HG03103 (cell line): Measurements from ENCODE around the gene OTOL1.

Experiments
- ATAC-seq: cut with Tn5 transposase; IDR thresholded peaks from one replicate; pipeline ENCODE4 v1.9.1; 2021; ENCODE audit warnings: low read depth; ENCODE audit not compliant: unreplicated experiment

The OTOL1 gene

DNA sequence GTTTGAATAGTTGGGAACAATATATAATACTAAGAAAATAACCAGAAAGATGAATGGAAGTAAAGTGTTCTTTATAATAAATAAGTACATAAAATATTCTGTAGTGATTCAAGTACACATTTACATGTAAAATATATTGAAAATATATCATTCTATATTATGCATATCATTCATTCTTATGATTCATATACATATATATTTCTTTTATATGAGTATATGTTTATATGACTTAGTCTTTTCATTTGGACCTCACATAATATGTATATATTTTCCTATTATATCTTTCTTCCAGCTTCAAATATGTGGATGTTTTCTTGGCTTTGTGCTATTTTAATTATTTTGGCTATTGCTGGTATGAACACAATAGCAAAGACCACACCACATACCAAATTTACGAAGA, at the start of gene OTOL1:
TSS of gene OTOL1 (plus strand) at position 301 of the 400 bp plus-strand sequence. CDS start at position 301, 0 bp downstream.
- no peak for ATAC-seq

DNA sequence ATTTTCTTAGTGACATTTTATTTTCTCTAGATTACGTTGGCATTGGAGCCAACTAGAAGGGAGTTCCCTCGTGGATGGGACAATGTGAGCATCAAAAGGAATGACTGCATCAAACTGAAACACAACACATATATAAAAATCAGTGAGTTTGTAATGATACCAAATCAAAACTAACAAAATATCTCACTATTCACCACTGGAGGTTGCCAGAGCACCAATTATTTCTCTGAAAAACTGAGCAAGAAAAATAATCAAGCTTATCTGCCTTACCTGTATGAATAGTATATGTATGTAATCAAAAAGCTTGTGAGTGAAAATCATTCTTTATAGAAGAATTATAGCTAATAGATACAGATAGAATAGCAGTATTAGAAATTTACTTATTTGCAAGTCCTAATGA, 46.8 kb upstream of the OTOL1 start:
- no peak for ATAC-seq

DNA sequence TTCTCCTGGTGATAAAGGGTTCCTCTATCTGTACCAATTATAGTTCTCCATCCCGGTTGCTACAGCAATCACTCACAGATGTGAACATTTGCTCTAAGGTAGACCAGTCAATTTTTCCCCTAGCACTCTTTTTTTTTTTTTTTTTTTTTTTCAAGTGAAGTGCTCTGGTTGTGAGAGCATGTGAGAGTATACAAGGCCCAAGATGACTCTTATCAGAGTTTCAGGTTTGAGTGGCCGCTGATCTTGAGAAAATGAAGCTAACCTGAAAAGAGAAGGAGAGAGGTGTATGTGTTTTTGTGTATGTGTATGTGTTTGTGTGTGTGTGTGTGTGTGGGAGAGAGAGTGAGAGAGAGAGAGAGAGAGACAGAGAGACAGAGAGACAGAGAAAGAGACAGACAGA, 44.4 kb upstream of the OTOL1 start:
- ATAC-seq: no peak

DNA sequence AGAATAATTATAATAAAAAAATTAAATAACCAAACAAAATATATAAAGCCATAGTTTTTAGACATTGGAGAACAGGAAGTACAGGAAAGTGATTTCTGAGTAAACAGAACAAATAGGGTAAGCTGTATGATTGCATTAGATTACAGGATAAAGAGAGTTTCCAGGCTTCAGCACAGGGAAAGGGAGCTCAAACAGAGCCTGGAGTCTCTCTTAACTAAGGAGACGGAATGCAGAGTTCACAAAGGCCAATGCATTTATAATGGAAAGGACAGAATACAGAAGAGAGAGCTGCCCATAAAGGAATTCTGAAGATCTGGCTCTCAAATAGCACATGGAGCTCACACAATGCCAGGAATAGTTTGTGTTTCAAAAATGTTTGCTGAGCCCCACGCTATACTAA, 42.0 kb upstream of the OTOL1 start:
- ATAC-seq: no peak

DNA sequence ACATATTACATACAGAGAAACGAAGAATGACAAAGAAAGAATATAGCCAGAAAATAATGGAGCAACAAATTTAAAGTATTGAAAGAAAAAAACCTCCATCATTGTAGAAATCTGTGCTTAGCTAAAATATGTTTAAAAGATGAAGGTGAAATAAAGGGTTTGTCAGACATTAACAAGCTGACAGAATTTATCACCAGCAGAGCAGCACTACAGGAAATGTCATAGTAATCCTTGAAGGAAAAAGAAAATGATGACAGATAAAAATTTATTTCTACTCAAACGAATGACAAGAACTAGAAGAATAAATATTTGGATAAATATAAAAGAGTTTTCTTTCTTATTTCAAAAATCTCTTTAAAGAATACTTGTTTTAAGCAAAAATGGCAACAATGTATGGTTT, 40.6 kb upstream of the OTOL1 start:
- no peak for ATAC-seq

DNA sequence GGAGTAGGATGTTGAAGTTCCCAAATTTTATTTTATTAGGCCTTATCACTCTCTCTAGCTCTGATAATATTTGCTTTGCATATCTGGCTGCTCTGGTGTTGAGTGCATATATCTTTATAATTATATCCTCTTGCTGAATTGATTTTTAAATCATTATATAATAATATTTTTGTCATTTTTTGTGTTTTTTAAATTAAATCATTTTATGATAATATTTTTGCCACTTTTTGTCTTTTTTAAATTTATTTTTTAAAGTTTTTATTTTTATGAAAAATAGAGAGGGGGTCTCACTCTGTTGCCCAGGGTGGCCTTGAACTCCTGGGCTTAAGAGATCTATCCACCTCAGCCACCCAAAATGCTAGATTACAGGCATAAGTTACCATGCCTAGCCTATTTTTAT, 34.5 kb upstream of the OTOL1 start:
- no peak for ATAC-seq

DNA sequence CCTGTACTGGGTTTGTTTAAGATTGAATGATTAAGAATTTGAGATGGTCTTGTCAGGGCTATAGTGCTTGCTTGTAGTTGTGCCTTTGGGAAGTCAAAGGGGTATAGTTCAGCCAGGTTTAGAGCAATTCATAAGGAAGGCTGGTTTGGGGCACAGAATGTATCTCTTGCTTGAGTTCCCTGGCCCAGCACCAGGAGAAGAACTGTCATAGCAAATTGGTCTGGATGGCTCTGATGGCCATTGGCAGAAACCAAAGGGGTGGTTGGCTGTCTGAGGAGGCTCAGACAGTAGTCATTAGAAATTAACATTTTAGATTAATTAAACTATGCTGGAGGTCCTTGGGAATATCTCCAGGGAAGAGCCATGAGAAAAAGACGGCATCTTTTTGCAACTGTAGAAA, 25.4 kb upstream of the OTOL1 start:
- ATAC-seq: no peak

DNA sequence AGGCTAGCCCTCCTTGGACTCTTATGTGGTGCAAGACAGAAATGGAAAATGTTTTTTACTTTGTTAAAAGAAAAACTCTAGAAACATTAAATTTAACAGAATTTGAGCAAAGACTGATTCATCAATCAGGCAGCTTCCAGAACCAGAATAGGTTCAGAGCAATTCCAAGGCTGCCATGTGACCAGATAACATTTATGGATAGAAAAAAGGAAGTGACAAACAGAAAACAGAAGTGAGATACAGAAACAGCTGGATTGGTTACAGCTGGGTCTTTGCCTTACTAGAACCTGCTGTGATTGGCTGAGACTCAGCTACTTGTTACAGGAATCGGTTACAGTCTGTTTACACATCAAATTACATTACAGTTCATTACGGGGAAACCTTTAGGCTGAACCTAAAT, 22.5 kb upstream of the OTOL1 start:
- no peak for ATAC-seq

DNA sequence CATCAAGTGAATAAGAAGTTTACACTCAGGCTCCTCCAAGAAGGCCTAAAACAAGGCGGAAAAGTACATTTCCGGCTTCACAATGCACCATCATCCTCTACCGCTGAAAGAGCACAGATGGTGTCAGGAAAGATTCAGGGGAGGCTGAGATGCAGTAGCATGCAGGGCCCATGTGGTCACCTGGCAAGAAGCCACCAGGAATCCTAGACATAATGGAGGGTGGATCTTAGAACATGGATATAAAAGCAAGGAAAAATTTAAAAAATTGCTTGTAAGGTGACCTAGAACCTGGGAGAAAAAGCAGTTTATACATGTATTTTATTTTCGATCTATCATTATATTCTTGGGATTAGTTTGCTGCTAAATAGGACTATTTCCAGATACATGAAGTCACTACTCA, 21.9 kb upstream of the OTOL1 start:
- no peak for ATAC-seq

DNA sequence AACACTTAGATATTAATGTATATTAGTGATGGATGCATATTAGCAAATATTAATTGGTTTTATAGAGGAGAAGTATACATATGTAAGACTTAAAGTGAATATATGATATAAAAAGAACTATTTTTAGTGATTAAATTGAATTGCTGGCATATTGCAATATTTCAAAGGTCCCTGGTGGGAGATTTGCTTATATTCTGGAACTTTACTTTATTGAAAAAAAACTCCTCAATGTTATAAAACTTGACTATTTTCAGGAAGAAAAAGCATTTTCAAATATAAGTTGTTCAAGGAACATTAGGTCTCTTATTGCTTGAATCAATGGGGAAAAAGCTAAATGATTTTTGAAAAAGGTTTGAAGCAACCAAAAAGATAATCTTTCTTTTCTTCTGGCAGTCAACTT, 21.4 kb upstream of the OTOL1 start:
- ATAC-seq: no peak

DNA sequence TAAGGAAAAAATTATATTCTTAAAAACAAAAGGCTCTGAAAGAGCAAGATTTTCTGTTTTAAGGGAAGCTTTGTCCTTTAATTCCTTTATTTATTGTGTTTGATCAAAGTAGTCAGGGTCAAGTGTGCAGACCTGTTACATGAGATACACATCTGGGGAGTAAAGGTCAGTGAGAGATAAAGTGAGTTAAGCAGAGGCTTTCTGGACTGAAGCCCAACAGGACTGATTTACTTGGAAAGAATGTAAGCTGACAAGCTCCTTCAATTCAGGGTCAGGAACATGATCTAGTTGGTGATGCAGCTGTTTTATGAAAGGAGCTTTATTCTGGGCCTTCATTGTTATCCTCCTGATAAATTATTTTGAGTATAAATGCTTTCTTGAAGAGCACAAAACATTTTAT, 20.7 kb upstream of the OTOL1 start:
- ATAC-seq: no peak

DNA sequence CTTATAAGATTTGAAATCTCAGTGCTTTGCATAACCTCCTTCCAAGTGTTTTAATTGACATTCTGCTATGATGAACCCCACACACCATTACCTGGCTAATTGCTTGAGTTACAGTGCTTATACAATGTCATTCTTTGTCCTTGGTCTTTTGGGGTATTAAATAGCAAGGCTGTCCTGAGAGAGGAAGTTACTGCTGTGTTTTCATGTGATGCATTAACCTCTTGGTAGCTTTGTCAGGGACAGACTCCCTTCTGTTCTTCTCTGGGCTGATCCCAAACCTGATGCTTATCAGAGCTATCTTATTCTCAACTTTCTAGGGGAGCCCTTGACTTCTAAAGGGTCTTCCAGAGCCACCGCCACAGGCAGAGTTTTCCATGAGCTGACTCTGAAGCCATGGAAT, 12.4 kb upstream of the OTOL1 start:
- ATAC-seq: no peak

DNA sequence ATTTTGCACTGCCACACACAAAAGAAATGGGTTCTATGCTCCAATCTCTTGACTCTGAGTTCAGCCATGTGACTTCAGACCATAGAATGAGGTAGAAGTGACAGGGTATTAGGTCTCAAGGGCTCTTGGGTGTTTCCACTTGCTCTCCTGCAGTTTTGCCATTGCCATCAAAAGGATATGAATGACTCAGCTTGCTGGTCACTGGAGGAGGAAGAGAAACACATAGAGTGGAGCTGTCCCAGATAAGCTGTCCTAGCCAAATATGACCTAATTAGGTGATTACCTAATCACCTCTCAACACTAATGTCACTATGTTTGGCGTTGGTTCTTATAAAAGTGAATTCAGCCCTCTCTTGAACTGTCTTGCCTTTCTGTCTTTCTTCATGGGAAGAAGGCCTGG, 8.3 kb upstream of the OTOL1 start:
- ATAC-seq: peak; percentile 45

DNA sequence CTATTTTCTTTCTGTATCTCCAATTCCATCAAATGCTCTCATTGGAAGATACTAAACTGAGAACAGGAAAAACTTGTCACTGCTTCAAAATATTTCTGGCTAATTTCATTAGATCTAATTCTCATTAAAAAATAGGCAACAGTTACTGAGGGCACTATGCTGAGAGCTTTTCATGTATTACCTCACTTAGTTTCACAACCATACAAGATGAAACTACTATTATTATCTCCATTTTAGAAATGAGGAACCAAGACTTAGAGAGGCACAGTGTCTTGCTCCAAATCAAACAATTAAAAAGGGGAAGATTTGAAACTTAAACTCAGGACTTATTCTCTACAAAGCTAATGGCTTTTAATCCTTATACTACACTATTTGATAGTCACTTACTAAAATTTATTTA, 7.2 kb upstream of the OTOL1 start:
- peak; percentile 92 for ATAC-seq

DNA sequence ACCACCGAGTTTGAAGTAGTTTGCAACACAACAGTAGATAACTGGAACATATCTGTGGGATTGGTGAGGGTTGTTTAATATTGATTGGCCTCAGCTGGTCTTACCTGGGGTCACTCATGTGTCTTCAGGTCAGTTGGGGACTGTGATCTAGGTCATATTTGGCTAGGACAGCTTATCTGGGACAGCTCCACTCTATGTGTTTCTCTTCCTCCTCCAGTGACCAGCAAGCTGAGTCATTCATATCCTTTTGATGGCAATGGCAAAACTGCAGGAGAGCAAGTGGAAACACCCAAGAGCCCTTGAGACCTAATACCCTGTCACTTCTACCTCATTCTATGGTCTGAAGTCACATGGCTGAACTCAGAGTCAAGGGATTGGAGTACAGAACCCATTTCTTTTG, 5.8 kb upstream of the OTOL1 start:
- peak; percentile 44 for ATAC-seq

DNA sequence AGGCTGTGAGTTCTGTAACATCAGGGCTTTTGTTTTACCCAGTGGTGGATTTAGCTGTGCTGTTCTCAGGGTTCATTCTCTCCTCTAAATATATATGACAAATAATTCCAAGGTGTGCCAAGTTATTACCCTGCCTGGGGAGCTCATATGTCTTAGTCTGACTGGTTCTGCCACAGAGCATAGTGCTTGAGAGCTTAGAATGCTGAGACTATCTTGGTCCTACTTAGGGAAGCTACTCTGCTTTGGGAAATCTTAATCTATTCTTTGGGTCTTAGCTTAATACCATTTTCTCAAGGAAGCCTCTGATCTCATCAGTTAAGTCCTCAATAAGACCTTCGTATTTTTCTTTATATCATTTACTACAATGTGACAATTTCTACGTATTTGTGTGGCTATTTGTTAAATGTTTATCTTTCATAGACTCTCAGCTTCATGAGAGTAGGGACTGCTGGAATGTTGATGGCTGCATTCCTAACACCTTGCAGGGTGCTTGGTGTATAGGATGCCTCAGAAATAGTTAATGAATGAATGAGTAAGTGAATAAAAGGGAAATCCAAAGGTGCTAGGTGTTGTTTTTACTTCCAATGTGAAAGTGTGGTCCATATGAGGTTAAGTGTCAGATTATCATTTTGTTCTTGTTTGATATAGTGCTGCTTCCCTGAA, 1.8 kb downstream of the OTOL1 start:
- ATAC-seq: no peak

DNA sequence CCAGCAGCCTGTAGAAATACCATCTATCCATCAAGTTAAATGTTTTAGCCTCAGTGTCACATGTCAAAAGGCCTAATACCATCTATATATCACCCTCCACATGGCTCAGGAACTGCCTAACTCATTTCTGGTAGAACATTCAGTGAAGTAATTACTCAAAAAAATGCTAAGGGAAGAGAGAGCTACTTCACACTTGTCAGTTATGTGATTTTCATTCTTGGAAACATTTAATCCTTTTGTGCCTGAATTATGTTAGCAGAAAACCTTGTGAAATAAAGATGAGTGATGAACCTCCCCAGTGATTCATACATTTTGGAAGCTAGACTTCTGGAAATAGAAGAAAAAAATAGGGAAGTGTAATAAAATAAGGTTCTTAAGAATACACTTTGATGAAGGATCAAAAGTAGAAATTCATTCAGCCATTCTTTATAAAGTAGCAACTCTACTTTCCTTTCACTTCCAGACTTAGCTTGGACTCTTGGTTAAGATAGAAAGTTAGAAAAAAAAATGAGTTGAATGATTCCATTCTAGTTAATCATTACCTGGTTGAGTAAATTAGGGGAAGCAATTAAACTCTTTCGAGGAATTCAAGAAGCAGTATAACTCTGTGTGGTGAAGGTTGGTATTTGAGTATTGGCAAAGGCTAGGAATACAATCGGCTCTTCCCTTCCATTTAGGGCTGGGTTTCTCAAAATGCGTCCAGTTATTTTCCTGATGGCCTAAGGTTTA, 3.6 kb downstream of the OTOL1 start:
- no peak for ATAC-seq

DNA sequence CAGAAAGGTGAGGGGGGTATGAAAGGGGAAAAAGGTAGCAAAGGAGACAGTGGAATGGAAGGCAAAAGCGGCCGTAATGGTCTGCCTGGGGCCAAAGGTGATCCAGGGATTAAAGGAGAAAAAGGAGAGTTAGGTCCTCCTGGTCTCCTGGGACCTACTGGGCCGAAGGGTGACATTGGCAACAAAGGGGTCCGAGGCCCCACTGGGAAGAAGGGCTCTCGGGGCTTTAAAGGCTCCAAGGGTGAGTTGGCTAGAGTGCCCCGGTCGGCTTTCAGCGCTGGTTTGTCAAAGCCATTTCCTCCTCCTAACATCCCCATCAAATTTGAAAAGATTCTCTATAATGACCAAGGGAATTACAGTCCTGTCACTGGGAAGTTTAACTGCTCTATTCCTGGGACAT, 6.7 kb downstream of the OTOL1 start:
- no peak for ATAC-seq

DNA sequence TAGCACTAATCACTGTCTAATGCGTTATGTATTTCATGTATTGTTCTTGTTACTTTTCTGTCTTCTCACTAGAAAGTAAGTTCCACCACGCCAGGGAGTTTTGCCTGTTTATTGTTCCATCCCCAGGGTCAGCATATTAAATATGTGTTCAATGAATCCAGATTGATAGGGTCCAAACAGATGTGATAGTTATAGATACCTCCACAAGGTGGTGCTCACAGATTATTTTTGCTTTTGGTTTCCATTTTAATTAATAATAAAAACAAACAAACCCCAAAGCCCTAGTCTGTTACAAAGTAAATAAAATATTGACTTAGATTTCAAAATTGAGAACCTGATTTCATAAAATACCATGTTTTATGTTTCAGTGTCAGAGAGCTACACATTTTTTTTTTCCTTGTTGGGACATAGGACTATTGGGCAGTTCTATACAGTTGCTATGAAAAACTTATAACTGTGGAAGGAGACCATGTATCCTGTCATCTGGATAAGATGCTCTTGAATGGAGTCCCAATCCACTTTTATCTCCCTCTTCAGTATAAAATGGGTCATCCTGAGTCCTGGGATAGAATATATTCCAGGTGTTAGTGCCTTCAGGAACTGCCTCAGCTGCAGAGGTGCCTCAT, 12.4 kb downstream of the OTOL1 start:
- ATAC-seq: peak; percentile 74

DNA sequence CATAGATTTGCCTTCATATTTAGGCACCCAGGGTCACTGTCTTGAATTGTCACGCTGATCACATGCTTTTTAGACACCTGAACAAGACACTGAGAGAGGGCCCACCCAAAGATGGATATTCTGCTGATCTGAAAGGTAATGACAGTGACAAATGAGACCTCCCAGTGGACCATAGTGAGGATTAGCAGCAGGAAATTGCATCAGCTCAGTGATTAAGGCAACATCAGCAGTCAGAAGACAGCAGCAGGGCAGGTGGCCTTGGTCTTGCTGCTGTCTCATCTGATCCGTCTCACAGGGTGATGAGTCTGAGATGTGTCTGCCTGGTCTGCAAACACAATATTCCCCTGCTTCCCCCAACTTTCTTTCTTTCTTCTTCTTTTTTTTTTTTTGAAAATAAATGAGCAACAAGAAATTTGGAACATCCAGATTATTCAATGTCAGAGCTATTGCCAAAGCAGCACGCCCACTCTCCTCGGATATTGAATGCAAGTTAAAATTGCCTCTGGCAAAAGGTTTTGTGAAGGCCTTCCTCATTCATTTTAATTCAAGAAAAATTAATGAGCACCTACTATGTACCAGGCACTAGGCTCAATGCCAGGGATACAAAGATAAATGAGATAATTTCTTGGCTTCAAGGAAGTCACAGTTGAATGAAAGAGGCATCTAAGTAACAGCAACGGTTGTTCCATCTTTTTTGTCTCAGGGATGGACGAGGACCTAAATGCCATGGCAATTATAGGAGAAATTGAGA, 14.1 kb downstream of the OTOL1 start:
- no peak for ATAC-seq

DNA sequence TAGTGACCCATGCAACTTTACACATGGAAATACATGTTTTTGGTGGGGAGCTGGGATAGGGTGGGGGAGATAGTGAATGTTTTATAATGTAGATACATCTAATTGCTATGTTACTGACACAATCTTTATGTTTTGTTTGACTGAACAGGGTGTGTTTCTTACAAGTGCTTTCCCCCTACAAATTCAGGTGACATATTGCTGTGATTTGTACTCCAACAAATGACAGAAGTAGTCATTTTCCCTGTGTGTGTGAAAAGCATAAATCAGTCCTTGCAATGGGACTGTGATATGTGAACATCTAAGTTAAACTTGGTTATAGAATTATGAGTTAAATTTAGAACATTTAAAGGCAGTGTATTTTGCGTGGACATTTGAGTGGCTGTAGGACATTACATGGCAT, 27.3 kb downstream of the OTOL1 start:
- no peak for ATAC-seq
